NK-92 (cell line): ENCODE measurements around the gene STK10.

ENCODE experiments used
- DNase-seq: peaks from one replicate; lab custom pipeline; 2025; ENCODE audit not compliant: unreplicated experiment; lab: John Stamatoyannopoulos, UW

STK10 gene

DNA sequence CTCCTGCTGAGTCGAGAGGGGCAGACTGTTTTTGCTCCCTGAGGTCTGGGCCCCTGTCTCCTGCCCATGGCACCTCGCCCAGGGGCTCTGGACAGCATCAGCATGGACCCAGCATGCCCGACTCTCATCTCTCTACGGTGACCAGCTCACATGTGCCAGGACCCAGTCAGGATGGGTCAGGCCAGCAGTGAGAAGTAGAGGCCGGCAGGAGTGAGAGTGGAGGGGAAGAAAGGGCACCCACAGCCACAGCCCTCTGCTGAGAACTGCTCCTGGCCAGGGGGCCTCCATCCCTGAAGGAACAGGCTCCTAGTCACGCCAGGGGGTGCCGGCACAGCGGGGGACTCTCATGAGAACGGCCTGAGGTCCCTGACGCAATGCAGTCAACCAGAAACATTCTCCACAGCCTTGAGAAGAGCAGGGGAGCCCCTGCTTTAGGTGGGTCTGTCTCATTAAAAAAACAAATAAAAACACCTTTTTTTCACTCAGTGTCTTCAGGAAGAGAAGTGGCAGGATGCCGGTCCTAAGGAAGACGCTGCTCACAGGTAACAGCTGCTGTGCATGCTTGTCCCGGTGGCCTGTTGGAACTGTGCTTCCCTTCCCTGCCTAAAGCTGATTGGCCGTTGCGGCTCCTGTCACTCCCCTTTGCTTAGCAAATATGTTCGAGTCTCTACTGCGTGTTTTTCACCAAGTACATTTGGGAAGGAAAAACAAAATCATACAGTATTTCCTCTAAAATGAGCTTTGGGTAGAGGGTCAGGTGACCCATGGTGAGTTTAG is 95.9 kb downstream of the STK10 start:
- no peak for DNase-seq

DNA sequence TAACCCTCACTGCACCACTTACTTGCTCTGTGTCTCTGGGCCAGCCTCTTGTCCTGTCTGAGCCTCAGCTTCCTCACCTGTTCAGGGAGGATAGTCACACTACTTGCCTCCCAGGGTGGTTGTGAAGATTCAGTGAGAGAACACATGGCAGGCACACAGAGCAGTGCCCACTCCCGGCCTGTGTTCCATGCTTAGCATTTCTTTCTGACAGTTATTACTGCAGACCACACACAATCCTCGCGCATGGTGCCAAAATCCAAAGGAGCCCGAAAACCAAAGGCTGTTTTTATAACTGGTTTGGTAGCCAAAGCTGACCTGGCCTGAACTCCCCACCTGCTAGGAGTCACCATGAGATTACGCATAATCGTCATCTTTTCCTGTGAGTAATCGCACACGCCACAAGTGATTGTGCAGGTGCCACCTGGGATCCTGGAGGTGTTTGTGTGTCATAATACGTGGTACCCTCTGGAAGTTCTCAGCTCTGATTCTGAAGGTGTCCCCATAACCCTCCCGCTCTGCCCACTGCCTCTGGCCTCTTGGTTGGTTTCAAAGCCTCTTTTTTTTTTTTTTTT is 97.0 kb downstream of the STK10 start:
- no peak for DNase-seq

GRCh38 chr5:172089298-172090117 is 98.5 kb downstream of the STK10 start:
- DNase-seq: no peak

GRCh38 chr5:172088801-172089200 is 99.2 kb downstream of the STK10 start:
- DNase-seq: no peak

DNA sequence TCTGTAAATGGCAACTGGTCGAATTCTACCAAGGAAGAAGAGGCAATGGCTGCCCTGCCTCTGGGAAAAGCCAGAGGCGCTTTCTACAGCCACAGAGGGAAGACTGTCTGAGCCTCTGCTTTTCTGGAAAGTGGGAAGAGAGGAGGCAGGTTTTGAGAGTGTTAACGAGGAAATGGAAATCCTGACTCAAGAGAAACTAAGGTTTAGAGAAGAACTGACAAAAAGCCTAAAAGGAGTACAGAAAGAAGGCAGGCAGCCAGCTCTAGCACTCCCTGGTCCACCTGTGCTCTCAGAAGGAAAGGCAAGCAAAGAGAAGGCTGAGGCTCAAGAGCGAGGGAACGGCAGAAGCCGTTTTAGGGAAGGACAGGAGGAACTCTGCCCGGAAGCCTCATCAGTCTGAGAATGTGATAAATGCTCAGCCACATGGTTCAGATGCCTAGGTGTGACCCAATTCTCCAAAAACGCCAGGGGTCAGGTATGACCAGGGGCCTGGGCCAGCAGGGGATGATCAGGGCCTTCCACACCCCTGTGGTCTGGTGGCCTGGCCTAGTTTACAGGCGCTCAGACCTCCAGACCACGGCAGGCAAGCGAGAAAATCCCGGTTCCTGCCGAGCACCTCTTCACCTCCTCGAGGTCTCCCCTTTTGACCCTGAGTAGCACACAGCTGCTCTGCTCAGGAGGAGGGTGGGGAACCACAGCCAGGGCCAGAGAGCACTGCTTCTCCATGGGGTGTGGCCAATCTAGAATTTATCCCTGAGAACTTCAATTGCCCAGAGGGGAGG is 101.6 kb downstream of the STK10 start:
- DNase-seq: no peak

DNA sequence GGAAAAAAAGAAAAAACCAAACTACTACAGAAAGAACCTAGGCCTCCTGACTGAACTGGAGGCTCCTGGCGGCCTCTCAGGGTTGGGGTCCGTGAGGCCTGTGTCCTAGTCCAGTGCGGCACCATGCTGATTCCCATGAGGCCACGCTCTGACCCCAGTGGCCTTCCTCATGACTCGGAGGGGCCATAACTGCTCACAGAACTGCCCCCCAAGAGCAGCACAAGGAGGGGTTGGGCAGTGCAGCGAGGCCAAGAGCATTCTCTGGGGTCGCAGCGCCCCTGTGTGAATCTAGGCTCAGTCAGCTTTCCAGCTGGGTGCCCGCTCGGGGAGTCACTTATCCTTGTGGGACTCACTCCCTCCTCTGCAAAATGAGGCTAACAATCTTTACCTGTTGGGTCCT is 102.3 kb downstream of the STK10 start:
- no peak for DNase-seq

GRCh38 chr5:172082180-172082579 is 105.8 kb downstream of the STK10 start:
- no peak for DNase-seq

GRCh38 chr5:172079876-172080275 is 108.1 kb downstream of the STK10 start:
- DNase-seq: no peak

DNA sequence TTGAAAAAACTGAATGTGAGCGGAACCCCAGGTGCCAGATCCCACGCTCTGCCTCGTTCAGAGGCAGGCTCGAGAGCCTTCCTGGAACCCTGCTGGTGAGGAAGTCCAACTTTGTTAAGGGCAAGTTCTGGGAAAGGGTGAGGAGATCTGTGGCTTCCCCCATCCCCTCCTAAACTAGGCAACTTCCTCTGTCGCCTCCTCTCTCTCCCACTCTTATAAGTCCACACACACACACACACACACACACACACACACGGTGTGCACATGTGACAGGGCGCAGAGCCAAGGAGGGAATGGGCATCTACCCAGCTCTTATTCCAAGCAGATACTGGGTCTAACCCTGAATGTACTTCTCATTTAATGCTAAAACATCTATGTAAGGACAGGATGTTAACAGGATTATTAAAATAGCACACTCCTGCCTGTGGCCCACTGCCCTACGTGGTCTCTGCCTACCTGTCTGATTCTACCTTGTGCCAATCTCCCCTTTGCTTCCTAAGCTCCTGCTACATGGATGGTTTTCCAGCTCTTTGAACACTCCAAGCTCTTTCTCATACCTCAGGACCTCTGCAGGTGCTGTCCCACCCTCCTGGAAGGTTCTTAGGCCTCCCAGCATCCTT is 109.2 kb downstream of the STK10 start:
- no peak for DNase-seq

DNA sequence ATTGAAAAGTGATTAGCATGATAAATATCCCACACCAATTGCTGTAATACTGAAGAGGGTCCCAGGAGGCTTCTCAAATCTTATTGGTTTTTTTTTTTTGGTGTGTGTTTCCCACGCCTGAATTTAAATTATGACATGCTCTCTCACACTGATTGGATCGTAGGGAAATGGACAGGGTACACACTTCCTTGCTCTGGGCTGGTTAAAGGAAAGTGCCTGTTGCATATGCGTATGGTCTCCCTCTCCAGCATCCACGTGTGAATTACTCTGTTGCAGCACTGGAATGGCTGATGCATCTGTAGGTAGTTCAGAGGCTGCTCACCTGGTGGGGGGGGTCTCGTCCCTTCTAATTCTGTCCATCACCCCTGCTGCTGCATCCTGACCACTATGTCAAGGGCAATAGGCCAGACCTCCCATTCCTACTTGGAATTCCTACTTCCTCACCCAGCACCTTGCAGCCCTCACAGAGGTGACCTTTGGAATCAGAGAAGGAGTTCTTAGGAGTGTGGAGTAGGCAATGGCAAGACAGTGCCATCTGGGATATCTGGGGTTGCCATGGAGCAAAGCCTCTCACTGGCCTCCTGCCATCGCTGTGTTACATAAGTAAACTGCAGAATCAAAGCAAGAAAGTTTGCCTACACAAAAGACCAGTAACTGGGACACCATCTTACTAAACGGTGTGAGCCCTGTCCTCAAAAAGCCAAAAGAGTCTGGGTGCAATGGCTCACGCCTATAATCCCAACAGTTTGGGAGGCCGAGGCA is 110.2 kb downstream of the STK10 start:
- DNase-seq: no peak

DNA sequence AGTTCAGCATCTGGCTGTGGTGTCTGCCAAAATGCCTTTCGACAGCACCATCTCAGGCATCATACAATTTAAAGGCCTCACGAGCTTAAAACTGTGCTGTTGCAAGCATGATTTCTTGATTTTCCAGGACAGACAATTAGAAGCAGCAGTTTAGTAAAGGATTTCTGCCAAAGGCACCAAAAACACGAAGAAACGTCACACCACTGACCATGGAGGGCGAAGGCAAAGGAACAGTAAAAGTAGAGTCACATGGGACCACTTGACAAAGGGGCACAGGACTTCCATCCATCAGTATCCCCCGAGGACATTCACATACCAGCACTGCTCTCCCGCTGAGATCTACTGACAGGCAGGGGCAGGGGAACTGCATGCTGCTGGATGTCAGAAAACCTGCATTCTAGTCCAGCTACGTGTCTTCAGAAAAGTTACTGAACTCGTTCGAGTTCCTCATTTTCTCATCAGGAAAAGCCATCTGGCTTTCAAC is 111.2 kb downstream of the STK10 start:
- no peak for DNase-seq

- DNase-seq: no peak
Measured at GRCh38 chr5:172075656-172076055, 112.4 kb downstream of the STK10 start.

GRCh38 chr5:172074896-172075295 is 113.1 kb downstream of the STK10 start:
- no peak for DNase-seq

DNA sequence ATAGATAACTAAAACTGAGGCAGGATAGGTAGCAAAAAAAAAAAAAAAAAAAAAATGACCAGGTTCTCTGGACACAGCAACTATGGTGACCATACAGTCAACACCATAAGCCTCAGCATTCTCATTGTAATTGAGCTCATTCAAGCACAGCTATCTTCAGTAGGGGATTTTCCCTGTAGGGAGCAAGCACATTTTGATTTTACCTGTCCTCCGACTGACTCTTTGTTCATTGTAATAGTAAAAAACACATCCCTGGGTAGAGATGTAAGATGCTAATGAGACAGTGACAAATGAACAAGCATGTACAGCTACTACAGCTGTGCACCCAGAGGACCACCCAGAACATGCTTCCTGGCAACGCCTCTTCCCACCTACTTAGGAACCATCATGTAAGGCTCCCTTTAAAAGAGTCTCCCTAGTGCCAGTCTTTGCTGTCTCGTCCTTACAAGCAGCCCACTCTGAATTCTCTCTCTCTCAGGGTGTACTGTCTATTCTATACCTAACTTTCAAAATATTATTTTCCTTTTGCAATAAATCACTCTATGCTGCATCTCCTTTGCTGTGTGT is 116.6 kb downstream of the STK10 start:
- DNase-seq: no peak

- DNase-seq: no peak
Measured at GRCh38 chr5:172065431-172066065, 122.5 kb downstream of the STK10 start.

DNA sequence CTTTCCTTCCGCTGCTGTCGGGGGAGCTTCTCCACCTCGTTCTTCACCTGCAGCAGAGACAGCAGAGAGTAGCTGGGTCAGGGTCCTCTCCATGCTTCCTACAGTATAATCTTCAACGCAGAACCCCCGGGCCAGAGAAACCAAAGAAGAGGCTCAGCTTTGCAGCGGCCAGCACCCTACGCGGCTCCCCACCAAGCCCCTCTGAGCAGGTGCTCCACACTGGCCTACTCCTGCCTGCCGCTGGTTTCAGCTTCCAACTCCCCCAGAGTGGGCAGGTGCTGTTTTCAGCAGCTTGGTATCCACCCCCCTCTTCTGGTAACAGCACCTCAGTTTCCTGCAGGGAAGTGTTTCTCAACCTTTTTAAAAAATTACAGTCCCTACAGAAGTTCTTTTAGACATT is 123.3 kb downstream of the STK10 start:
- no peak for DNase-seq

DNA sequence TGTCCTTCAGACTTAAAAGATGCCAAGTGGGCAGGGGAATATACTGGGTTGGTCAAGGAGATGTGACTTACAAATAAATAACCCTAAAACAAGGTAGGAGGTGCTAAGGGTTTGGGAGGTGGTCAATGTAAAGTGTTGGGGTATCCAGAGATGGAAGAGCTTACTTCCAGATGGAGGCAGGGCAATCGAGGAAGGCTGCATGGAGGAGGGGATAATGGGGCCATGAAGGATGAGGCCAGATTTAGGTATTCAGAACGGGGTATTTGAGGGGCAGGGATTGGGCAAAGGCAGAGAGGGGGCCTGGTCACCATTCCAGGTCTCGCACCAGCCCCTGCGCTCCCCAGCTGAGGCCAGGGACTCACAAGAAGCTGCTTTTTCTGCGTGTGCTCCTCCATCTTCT is 123.7 kb downstream of the STK10 start:
- DNase-seq: no peak

DNA sequence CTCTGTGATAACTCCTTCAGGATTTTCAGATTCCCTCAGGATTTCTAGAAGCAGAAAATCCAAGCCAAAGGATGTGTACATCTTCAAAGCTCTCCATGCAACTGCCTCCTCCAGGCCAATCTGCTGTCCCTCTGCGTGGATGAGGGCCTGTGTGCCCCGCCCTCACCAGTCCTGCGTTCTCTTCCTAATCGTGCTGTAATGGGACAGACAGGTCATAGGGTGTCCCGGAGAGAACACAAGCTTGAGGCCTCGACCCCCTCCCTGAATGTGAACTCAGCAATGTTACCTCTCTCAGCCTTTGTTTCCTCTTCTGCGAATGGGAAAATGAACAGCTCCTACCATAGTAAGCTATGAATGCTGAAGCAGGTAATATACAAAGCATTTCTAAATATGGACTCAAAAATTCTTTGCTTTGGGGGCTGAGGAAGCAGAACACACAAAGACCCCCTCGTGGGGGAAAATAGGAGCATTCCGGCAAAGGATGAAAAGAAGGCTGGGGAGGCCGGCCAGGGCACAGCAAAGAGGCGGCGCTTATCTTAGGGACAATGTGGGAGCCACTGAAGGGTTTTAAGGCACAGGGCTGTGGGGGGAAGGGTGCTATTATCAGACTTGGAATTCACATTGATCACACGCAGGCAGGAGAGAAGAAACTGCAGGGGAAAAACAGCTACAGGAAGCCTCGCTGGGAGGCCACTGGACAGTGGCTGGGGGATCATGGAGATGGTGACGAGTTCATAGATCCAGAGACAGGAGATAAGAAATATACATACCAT is 124.4 kb downstream of the STK10 start:
- DNase-seq: no peak
